ENCODE results near the gene KRTAP5-11. TPM values are rescaled to one million over a fixed set of nuclear protein-coding genes. Genes with fewer than 3 reads are reported as not detected.
"Not testable (repeated sequence)": the region's sequence is repeated elsewhere in the genome, so short reads cannot be mapped to it uniquely, and the experiment has no call there.

The KRTAP5-11 gene, protein sequence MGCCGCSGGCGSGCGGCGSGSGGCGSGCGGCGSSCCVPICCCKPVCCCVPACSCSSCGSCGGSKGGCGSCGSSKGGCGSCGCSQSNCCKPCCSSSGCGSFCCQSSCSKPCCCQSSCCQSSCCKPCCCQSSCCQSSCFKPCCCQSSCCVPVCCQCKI
- not detected in 2 replicates for total RNA-seq (2014; rRNA removed; shearing (Covaris generic))
- polyA plus RNA-seq (2014; cell fraction: nucleus; rRNA removed), result not detected in 2 replicates

DNA sequence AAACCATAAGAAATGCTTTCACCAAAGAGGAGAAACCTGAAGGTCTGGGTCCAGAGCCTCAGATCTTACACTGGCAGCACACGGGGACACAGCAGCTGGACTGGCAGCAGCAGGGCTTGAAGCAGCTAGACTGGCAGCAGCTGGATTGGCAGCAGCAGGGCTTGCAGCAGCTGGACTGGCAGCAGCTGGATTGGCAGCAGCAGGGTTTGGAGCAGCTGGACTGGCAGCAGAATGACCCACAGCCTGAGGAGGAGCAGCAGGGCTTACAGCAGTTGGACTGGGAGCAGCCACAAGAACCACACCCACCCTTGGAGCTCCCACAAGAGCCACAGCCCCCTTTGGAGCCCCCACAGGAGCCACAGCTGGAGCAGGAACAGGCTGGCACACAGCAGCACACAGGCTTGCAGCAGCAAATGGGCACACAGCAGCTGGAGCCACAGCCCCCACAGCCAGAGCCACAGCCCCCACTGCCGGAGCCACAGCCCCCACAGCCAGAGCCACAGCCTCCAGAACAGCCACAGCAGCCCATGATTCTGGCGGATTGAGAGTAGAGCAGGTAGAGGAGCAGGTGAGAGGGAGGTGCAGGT, at the start of gene KRTAP5-11:
TSS of gene KRTAP5-11 (minus strand) at position 567 of the 587 bp plus-strand sequence. CDS start at position 529, 38 bp downstream.
- DNase-seq (ENCODE audit: extremely low read depth, low read depth), result no peak

- DNase-seq (ENCODE audit: extremely low read depth, low read depth), result not testable (repeated sequence)
Measured at GRCh38 chr11:71631551-71631950, 48.9 kb upstream of the KRTAP5-11 start.

GRCh38 chr11:71630071-71630470, 47.4 kb upstream of the KRTAP5-11 start:
- DNase-seq (ENCODE audit: extremely low read depth, low read depth), result not testable (repeated sequence)

- not testable (repeated sequence) for DNase-seq (ENCODE audit: extremely low read depth, low read depth)
Measured at GRCh38 chr11:71628943-71629342, 46.3 kb upstream of the KRTAP5-11 start.

DNA sequence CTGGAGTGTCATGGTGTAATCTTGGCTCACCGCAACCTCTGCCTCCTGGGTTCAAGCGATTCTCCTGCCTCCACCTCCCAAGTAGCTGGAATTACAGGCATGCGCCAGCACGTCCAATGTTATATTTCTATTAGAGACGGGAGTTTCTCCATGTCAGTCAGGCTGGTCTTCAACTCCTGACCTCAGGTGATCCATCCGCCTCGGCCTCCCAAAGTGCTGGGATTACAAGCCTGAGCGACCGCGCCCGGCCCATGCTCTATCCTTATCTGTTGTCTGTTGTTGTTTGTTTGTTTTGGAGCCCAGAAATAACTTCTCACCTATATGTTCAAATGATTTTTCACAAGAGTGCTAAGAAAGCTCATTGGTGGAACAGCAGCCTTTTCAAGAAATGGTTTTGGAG, 40.6 kb upstream of the KRTAP5-11 start:
- DNase-seq (ENCODE audit: extremely low read depth, low read depth), result not testable (repeated sequence)

GRCh38 chr11:71622561-71622960, 39.9 kb upstream of the KRTAP5-11 start:
- DNase-seq (ENCODE audit: extremely low read depth, low read depth), result not testable (repeated sequence)

- not testable (repeated sequence) for DNase-seq (ENCODE audit: extremely low read depth, low read depth)
Measured at GRCh38 chr11:71615003-71615402, 32.3 kb upstream of the KRTAP5-11 start.

- DNase-seq (ENCODE audit: extremely low read depth, low read depth), result not testable (repeated sequence)
Measured at GRCh38 chr11:71614366-71614917, 31.8 kb upstream of the KRTAP5-11 start.

DNA sequence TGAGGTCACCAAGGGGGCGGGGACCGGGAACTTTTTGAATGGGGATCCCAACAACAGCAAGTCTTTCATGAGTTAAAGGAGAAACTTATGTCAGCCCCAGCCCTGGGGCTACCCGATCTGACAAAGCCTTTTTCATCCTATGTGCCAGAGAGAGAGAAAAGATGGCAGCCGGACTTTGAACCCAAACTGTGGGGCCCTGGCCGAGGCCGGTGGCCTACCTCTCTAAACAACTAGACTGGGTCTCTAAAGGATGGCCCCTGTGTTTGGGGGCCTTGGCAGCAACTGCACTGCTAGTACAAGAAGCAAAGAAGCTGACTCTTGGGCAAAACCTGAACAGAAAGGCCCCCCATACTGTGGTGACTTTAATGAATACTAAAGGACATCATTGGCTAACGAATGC, 31.3 kb upstream of the KRTAP5-11 start:
- DNase-seq (ENCODE audit: extremely low read depth, low read depth), result not testable (repeated sequence)

GRCh38 chr11:71611218-71611910, 28.7 kb upstream of the KRTAP5-11 start:
- DNase-seq (ENCODE audit: extremely low read depth, low read depth), result not testable (repeated sequence)

DNA sequence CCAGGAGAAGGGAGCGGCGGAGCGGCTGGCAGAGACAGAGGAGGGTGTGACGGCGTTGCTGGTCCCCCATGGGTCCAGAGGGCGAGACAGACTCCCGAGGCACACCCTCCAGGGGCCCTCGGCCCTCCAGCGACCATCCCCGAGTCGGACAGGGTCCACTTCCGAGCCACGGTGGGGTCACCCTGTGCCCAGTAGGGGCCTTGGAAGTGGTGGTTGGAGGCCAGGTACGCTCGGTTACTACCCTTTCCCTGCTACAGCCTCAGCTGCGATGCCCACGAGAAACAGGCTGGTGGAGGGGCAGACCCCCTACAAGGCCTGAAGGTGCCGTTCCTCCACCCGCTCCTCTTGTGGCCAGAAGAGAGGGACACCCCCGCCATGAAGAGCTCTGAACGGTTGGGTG, 25.6 kb upstream of the KRTAP5-11 start:
- not testable (repeated sequence) for DNase-seq (ENCODE audit: extremely low read depth, low read depth)

DNA sequence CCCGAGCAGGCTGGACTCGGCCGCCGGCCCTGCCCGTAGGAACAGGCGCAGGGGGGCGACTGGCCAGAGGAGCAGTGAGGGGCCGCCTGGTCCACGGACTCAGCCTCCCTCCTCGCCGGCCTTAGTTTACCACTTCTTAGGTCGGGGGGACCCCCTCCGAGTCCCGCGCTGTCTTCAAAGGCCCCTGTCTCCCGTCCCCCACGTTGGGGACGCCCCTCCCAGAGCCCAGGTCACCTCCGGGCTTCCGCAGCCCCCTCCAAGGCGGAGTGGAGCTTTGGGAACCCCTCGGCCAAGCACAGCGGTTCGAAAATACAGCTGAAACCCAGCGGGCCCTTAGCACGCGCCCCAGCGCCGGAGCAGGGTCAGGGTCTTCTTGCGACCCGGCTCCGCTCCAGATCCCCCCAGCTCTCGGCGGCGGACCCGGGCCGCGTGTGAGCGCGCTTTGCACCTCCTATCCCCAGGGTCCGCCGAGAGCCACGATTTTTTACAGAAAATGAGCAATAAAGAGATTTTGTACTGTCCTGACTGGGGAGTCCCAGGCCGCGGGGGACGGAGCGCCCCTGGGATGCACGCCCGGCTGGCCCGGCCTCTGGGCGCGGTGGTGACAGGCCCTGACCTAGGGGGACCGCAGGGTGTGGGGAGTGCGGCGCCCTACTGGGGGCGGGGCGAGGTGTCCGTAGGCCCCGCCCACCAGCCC, 25.0 kb upstream of the KRTAP5-11 start:
- DNase-seq (ENCODE audit: extremely low read depth, low read depth), result not testable (repeated sequence)

DNA sequence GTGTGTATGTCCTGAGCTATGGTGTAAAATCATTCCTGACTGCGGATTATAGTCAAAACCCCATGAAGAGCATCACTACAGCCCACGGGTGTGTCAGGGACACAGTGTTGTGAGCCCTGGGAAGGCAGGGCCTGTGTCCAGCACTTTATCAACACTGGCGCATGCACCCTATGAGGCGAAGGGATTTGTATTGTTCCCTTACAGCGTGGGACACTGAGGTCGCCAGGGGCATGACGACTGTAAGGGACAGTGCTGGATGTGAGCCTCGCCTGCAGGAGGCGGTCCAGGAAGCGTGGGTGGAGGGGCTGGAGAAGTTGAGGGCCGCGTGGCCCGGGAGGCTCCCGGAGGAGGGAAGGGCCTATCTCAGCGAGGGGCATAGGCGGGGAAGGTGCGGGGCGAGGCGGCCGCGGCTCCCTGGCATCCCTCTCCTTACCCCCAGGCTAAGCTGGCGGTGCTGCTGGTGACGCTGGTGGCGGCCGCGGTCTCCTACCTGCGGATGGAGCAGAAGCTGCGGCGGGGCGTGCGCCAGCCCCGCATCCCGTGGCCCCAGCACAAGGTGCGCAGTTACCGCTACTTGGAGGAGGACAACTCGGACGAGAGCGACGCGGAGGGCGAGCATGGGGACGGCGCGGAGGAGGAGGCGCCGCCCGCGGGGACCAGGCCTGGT, 24.3 kb upstream of the KRTAP5-11 start:
- not testable (repeated sequence) for DNase-seq (ENCODE audit: extremely low read depth, low read depth)

- DNase-seq (ENCODE audit: extremely low read depth, low read depth), result not testable (repeated sequence)
Measured at GRCh38 chr11:71604798-71605488, 22.3 kb upstream of the KRTAP5-11 start.

- not testable (repeated sequence) for DNase-seq (ENCODE audit: extremely low read depth, low read depth)
Measured at GRCh38 chr11:71603221-71603620, 20.5 kb upstream of the KRTAP5-11 start.

GRCh38 chr11:71589546-71589920, 6.9 kb upstream of the KRTAP5-11 start:
- not testable (repeated sequence) for DNase-seq (ENCODE audit: extremely low read depth, low read depth)

DNA sequence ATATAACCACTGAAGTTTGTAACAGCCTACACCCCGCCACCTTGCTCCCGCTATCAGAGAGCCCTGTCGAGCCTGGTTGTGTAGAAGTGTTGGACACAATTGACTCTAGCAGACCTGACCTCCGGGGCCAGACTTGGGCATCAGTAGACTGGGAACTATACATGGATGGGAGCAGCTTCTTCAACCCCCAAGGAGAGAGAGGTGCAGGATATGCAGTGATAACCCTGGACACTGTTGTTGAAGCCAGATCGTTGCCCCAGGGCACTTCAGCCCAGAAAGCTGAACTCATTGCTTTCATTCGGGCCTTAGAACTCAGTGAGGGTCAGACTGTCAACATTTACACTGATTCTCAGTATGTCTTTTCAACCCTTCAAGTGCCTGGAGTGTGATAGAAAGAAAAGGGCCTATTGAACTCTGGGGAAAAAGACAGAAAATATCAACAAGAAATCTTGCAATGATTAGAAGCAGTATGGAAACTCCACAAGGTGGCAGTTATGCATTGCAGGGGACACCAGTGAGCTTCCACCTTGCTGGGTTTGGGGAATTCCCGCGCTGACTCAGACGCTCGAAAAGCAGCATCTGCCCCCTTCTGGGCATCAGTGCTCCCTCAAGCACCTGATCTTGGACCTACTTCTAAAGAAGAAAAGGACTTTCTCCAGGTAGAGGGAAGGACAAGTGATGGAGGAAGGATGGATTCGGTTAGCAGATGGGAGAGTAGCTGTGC, 6.3 kb upstream of the KRTAP5-11 start:
- not testable (repeated sequence) for DNase-seq (ENCODE audit: extremely low read depth, low read depth)

GRCh38 chr11:71588314-71588713, 5.6 kb upstream of the KRTAP5-11 start:
- DNase-seq (ENCODE audit: extremely low read depth, low read depth), result not testable (repeated sequence)

- not testable (repeated sequence) for DNase-seq (ENCODE audit: extremely low read depth, low read depth)
Measured at GRCh38 chr11:71585673-71586072, 3.0 kb upstream of the KRTAP5-11 start.

Data from NCI-H460 (cell line).